ENCODE results near the gene SMAD1. TPM values are rescaled to one million over a fixed set of nuclear protein-coding genes. Genes with fewer than 3 reads are reported as not detected.

The SMAD1 gene
- total RNA-seq, result 10 to 100 TPM in 1 of 2 experiments, 1 to 10 TPM in 1; 5.3 to 10.7 TPM

DNA sequence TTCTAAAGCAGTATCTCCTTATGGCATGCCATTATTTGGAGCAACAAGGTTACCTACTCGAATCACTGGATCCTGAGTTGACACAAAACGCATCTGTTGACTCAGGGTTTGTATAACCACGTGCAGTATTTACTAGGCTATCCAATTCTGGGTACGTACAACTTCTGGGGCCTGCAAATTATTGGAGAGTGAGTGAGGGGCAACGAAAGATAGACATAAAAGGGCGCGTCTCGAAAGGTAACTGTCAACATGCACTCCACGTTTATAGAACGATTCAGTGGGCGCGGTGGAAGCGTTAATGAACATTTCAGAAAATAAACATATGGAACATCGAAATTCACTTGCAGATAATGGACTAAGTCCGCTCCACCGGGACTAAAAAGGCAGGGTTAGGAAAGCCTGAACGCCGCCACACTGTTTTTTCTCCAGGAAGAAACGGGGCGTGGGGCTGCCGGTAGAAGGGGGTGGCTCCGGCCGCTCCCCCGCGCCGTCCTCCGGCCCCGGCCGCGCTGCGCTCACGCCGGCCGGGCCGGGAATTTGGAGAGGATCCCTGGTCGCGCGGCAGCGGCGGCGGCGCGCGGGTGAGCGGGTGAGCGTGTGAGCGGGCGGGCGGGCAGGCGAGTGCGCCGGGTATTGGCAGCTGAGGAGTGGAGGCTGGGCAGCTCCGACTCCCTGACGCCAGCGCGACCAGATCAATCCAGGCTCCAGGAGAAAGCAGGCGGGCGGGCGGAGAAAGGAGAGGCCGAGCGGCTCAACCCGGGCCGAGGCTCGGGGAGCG, at the start of gene SMAD1:
SMAD1 (plus strand) TSS at position 690 of the 778 bp plus-strand sequence. CDS start 32,761 bp downstream, outside the sequence.
- H3K9me3 Mint-ChIP-seq (ENCODE audit: low read depth), result no peaks in the 10 kb centered on the region

GRCh38 chr4:145433684-145434083, 48.0 kb upstream of the SMAD1 start:
- DNase-seq, result no peak
- H3K4me3 Mint-ChIP-seq, result no peak overlapping the region
- CTCF ChIA-PET, result no interaction called here
- POLR2A ChIA-PET, result interaction anchor here (0.5 kb wide), 1 partner anchor 40 kb away, joined by 3 read pairs; no protein-coding TSS in a partner anchor
- H3K4me1 Mint-ChIP-seq, result no peaks in the 10 kb centered on the region
- peaks cover 27% of the 10 kb centered on the region for H3K27me3 Mint-ChIP-seq
- peaks cover 13% of the 10 kb centered on the region for H3K9me3 Mint-ChIP-seq (ENCODE audit: low read depth)
- H3K27ac Mint-ChIP-seq, result no peak overlapping the region
- no peak for ATAC-seq
- intact Hi-C loops (cut with DNase I, micrococcal nuclease), result no loop called here
- no peaks in the 10 kb centered on the region for H3K36me3 Mint-ChIP-seq (ENCODE audit: low read depth)

More for the DNA sequence above, at the start of gene SMAD1:
- Mint-ChIP-seq H3K27ac (peak within 1 kb of the TSS; percentile 75), H3K27me3 (peaks cover 12% of the 10 kb centered on the region), H3K4me1 (peaks cover 19% of the 10 kb centered on the region), H3K4me3 (peak within 1 kb of the TSS; percentile 73), H3K36me3 (ENCODE audit: low read depth) (no peaks in the 10 kb centered on the region)
- ChIA-PET CTCF (interaction anchor here (1.1 kb wide), 1 partner anchor 136 kb away, joined by 3 read pairs; no protein-coding TSS in a partner anchor), POLR2A (interaction anchor here (0.5 kb wide), 1 partner anchor 299 kb away, joined by 5 read pairs; no protein-coding TSS in a partner anchor)
- ATAC-seq (peak; percentile 54), DNase-seq (peak; percentile 73)
- intact Hi-C loops (cut with DNase I, micrococcal nuclease), result loop anchor here (5.0 to 10.0 kb wide), 5 partner anchors 326 to 1967 kb away; partner anchors contain the start of genes LSM6 (in 1 of the 2) and SMARCA5 (in 1 of the 2)

DNA sequence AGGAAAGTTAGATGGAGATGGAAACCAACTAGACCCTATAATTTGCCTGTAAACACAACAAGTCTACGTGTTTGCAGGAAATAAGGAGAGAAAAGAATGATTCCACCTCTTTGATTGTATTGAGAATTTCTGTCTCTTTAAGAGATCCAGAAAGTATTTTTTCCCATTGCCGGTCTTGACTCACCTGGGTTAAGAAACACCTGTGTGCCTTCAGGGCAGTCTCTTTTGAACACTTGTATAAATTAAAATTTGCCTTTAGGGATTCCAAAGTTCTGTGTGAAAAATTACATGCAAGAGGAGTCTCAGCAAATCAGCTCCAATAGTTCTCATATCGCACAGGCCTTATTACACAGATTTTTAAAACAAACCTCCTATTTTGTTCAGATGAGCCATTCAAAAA, 46.0 kb upstream of the SMAD1 start:
- no peaks in the 10 kb centered on the region for H3K36me3 Mint-ChIP-seq (ENCODE audit: low read depth)
- peaks cover 13% of the 10 kb centered on the region for H3K9me3 Mint-ChIP-seq (ENCODE audit: low read depth)
- H3K4me1 Mint-ChIP-seq, result no peaks in the 10 kb centered on the region
- H3K27me3 Mint-ChIP-seq, result peaks cover 23% of the 10 kb centered on the region
- ATAC-seq, result no peak
- no peak for DNase-seq
- ChIA-PET CTCF (no interaction called here), POLR2A (no interaction called here)
- no peak overlapping the region for H3K27ac Mint-ChIP-seq
- H3K4me3 Mint-ChIP-seq, result no peak overlapping the region
- intact Hi-C loops (cut with DNase I, micrococcal nuclease), result no loop called here

DNA sequence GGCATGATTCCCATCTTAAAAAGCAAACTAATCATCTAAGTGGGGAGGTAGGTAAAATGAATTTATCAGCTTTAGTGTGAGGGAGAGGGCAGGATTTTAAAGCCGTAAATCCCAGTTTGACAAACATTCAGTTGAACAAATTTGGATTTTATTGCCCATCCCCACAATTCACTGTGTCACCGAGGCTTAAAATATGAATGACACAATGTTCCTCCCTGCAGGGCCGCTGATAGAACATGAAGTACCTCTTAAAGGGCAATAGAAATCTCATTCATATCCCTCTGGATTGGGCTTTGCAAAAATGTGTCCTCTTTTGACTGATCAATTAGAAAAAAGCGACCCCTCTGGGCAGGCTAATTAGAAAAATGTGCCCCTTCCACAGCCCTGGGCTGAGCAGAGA, 45.5 kb upstream of the SMAD1 start:
- Mint-ChIP-seq H3K4me3 (no peak overlapping the region), H3K9me3 (ENCODE audit: low read depth) (peaks cover 13% of the 10 kb centered on the region), H3K27ac (no peak overlapping the region), H3K4me1 (no peaks in the 10 kb centered on the region), H3K27me3 (peaks cover 23% of the 10 kb centered on the region), H3K36me3 (ENCODE audit: low read depth) (no peaks in the 10 kb centered on the region)
- CTCF ChIA-PET, result interaction anchor here (0.7 kb wide), 1 partner anchor 11 kb away, joined by 3 read pairs; no protein-coding TSS in a partner anchor
- ATAC-seq (no peak), DNase-seq (no peak)
- intact Hi-C loops (cut with DNase I, micrococcal nuclease), result no loop called here
- POLR2A ChIA-PET, result no interaction called here

DNA sequence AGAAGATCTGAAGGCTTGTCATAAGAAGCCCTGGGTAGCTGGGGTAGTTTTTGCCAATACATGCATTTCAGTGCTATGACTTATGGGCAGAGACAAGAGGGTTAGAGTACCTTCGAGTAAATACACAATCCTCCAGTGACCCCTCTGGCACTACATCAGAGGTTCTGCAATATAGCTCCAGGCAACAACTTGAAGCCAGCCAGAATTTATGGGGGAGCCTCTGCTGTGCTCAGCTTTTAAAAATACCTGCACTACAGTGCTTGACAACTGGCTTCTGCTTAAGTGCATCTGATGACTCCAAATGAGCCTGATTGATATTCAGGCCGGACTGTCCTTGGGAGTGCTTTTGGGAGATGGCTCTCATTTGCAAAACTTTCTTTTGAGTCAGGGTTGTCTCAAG, 44.9 kb upstream of the SMAD1 start:
- intact Hi-C loops (cut with DNase I, micrococcal nuclease), result no loop called here
- Mint-ChIP-seq H3K36me3 (ENCODE audit: low read depth) (no peaks in the 10 kb centered on the region), H3K27me3 (peaks cover 27% of the 10 kb centered on the region), H3K4me1 (no peaks in the 10 kb centered on the region), H3K4me3 (no peak overlapping the region), H3K9me3 (ENCODE audit: low read depth) (peaks cover 13% of the 10 kb centered on the region), H3K27ac (no peak overlapping the region)
- ChIA-PET CTCF (interaction anchor here (0.7 kb wide), 1 partner anchor 11 kb away, joined by 3 read pairs; no protein-coding TSS in a partner anchor), POLR2A (no interaction called here)
- ATAC-seq (no peak), DNase-seq (no peak)

DNA sequence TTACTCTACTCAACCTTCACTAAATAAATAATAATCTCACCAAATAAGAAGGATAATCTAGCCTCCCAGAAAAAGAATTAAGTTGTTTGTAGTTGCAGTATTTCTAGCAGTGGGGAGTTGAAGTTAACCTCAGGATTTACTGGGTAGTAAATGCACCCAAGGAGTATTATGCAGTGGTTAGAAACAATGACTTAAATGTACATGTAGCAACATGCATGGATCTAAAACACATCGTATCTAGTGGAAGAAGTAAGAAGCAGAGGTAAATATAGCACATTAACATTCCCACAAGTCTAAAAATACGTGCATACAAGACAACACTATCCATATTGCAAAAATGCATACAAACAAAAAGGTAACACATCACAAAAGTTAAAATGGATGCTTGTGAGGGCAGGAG, 44.2 kb upstream of the SMAD1 start:
- no peak for ATAC-seq

GRCh38 chr4:145438298-145438697, 43.4 kb upstream of the SMAD1 start:
- no peak overlapping the region for H3K27ac Mint-ChIP-seq
- peaks cover 24% of the 10 kb centered on the region for H3K27me3 Mint-ChIP-seq
- no peaks in the 10 kb centered on the region for H3K36me3 Mint-ChIP-seq (ENCODE audit: low read depth)
- POLR2A ChIA-PET, result no interaction called here
- peaks cover 13% of the 10 kb centered on the region for H3K9me3 Mint-ChIP-seq (ENCODE audit: low read depth)
- CTCF ChIA-PET, result no interaction called here
- intact Hi-C loops (cut with DNase I, micrococcal nuclease), result no loop called here
- no peaks in the 10 kb centered on the region for H3K4me1 Mint-ChIP-seq
- DNase-seq (no peak), ATAC-seq (no peak)
- no peak overlapping the region for H3K4me3 Mint-ChIP-seq

More for the DNA sequence above, 44.2 kb upstream of the SMAD1 start:
- H3K9me3 Mint-ChIP-seq (ENCODE audit: low read depth), result peaks cover 13% of the 10 kb centered on the region
- H3K36me3 Mint-ChIP-seq (ENCODE audit: low read depth), result no peaks in the 10 kb centered on the region
- H3K4me1 Mint-ChIP-seq, result no peaks in the 10 kb centered on the region
- H3K27ac Mint-ChIP-seq, result no peak overlapping the region
- ChIA-PET POLR2A (no interaction called here), CTCF (no interaction called here)
- no peak for DNase-seq
- intact Hi-C loops (cut with DNase I, micrococcal nuclease), result no loop called here
- H3K4me3 Mint-ChIP-seq, result no peak overlapping the region
- peaks cover 28% of the 10 kb centered on the region for H3K27me3 Mint-ChIP-seq

GRCh38 chr4:145440292-145441007, 41.2 kb upstream of the SMAD1 start:
- ATAC-seq (no peak), DNase-seq (no peak)
- CTCF ChIA-PET, result no interaction called here
- H3K4me3 Mint-ChIP-seq, result no peak overlapping the region
- no peaks in the 10 kb centered on the region for H3K36me3 Mint-ChIP-seq (ENCODE audit: low read depth)
- H3K9me3 Mint-ChIP-seq (ENCODE audit: low read depth), result no peaks in the 10 kb centered on the region
- H3K27ac Mint-ChIP-seq, result no peak overlapping the region
- intact Hi-C loops (cut with DNase I, micrococcal nuclease), result no loop called here
- H3K27me3 Mint-ChIP-seq, result peaks cover 12% of the 10 kb centered on the region
- POLR2A ChIA-PET, result no interaction called here
- H3K4me1 Mint-ChIP-seq, result no peaks in the 10 kb centered on the region

- H3K27ac Mint-ChIP-seq, result no peak overlapping the region
- H3K36me3 Mint-ChIP-seq (ENCODE audit: low read depth), result no peaks in the 10 kb centered on the region
- peaks cover 17% of the 10 kb centered on the region for H3K27me3 Mint-ChIP-seq
- ChIA-PET POLR2A (no interaction called here), CTCF (interaction anchor here (0.7 kb wide), 1 partner anchor 193 kb away, joined by 3 read pairs; no protein-coding TSS in a partner anchor)
- no peaks in the 10 kb centered on the region for H3K9me3 Mint-ChIP-seq (ENCODE audit: low read depth)
- H3K4me1 Mint-ChIP-seq, result no peaks in the 10 kb centered on the region
- intact Hi-C loops (cut with DNase I, micrococcal nuclease), result no loop called here
- no peak overlapping the region for H3K4me3 Mint-ChIP-seq
- DNase-seq, result no peak
- no peak for ATAC-seq
Measured at GRCh38 chr4:145446184-145446583, 35.5 kb upstream of the SMAD1 start.

DNA sequence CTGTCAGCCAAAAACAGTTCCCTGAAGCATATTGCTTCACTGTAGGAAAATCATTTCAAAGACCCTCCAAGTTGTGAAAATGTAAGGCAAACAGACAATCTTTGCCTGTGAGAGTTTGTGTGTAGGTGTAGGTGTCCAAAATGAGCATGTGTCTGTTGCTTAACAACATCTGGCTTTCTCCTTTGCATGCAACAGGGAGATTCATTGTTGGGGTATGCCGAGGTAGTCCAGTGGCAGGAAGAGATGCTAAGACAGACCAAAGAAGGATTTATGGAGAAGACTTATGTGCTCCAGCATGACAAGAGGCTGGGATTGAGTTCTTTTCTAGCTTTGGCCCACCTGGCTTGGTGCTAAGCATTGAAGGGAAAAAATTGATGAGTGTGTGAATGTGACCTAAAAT, 29.8 kb upstream of the SMAD1 start:
- Mint-ChIP-seq H3K27me3 (peaks cover 10% of the 10 kb centered on the region), H3K4me1 (no peaks in the 10 kb centered on the region), H3K27ac (no peak overlapping the region), H3K36me3 (ENCODE audit: low read depth) (no peaks in the 10 kb centered on the region), H3K9me3 (ENCODE audit: low read depth) (no peaks in the 10 kb centered on the region), H3K4me3 (no peak overlapping the region)
- ATAC-seq (no peak), DNase-seq (no peak)
- intact Hi-C loops (cut with DNase I, micrococcal nuclease), result no loop called here
- CTCF ChIA-PET, result no interaction called here
- POLR2A ChIA-PET, result no interaction called here

GRCh38 chr4:145452447-145453162, 29.0 kb upstream of the SMAD1 start:
- H3K36me3 Mint-ChIP-seq (ENCODE audit: low read depth), result no peaks in the 10 kb centered on the region
- intact Hi-C loops (cut with DNase I, micrococcal nuclease), result no loop called here
- H3K4me1 Mint-ChIP-seq, result no peaks in the 10 kb centered on the region
- no peaks in the 10 kb centered on the region for H3K9me3 Mint-ChIP-seq (ENCODE audit: low read depth)
- ChIA-PET CTCF (interaction anchor here (1.1 kb wide), 1 partner anchor 57 kb away, joined by 3 read pairs; no protein-coding TSS in a partner anchor), POLR2A (no interaction called here)
- no peak for ATAC-seq
- no peak for DNase-seq
- H3K27ac Mint-ChIP-seq, result no peak overlapping the region
- H3K27me3 Mint-ChIP-seq, result peaks cover 10% of the 10 kb centered on the region
- H3K4me3 Mint-ChIP-seq, result no peak overlapping the region
